HG02588 (cell line): ENCODE measurements around the gene CDK18.

ENCODE experiments used
- ATAC-seq: cut with Tn5 transposase; IDR thresholded peaks from one replicate; pipeline ENCODE4 v1.9.1; 2021; ENCODE audit warnings: mild to moderate bottlenecking, moderate library complexity; ENCODE audit not compliant: unreplicated experiment

The CDK18 gene

DNA sequence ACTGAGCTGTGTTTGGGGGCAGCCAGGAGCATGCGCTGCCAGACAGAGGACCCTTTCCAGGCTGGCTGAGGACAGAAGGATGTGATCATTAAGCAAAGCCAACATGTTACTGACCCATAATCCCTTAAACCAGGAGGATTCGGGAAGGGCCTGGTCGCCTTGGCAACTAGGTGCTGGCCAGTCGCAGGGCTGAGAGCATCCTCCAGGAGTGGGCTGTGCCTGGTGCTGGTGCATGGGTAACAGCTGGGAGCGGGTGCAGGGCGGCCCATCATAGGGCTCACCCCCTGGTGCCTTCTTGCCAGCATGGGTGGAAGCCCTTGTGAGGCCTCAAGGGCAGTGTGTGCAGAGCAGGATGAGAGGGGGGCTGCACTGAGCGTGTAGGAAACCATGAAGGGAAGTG lies 17.2 kb downstream of the CDK18 start:
- ATAC-seq = no peak

DNA sequence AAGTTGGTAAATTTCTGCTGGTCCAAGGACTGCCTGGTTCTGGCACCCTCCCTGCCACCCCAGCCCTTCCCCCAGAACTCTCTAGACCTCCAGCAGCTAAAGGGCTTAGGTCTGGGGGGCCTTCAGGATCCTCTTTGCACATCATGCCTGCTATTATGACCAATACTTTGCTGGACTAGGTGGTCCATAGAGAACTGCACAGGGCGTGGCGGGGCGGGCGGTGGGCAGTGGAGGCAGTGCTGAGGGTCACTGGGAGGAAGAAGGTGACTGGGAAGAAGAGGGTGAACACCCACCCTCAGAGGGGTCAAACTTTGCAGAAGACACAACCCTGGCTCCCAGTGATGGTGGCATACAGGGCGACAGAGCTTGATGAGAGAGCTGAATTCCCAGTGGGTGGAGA lies 18.2 kb downstream of the CDK18 start:
- no peak for ATAC-seq

DNA sequence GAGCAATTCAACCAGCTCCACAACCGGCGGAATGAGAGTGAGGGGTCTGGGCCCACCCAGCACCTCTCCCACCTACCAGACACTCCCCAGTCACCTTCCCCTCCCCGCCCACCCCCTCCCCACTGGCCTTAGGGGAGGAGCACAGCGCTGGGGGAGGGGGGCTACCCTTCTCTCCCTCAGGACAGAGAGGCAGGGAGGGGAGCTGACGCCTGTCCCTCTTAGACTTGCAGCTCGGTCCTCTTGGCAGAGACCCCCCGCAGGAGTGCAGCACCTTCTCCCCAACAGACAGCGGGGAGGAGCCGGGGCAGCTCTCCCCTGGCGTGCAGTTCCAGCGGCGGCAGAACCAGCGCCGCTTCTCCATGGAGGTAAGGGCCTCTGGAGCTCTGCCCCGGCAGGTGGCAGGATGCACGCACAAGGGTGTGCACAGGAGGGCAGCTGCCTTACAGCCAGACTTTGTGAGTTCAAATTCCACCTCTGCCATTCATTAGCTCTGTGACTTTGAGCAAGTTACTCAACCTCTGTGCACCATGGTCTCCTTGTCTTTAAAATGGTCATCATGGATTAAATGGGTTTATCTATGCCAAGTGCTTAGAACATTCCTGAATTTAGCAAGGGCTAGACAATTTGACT lies 18.9 kb downstream of the CDK18 start:
- ATAC-seq = no peak

DNA sequence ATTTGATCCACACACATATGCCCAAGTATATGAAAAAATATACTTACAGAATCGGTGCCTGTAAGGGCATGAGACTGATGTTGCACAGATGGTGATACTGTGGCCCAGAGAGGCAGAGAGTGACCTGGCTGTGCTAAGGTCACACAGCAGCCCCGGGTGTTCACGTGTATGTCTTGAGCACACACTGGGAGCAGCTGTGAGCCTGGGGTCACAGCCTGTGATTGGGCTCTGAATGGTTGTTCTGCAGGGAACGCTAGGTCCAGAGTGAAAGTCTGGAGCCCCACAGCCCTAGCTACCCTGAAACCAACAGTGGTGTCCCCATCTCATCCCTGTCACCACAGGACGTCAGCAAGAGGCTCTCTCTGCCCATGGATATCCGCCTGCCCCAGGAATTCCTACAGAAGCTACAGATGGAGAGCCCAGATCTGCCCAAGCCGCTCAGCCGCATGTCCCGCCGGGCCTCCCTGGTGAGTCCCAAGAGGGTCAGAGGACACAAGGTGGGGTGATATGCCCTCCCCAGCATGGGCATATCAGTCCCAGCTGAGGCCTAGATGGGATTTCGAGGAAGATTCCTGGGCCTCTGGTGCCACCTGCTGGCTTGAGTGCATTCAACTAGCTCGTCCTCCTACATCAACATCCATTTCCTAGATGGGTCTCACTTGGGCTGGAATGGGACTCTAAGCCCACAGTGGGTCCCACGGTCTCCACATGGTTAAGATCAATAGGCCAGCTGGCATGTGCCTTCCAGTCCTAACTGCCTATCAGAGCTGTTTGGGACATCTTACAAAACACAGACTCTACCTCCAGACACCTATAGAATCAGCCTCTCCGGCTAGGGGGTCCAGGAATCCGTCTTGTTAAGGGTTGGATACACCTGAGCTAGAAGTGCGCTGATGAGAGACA lies 19.7 kb downstream of the CDK18 start:
- ATAC-seq = no peak

DNA sequence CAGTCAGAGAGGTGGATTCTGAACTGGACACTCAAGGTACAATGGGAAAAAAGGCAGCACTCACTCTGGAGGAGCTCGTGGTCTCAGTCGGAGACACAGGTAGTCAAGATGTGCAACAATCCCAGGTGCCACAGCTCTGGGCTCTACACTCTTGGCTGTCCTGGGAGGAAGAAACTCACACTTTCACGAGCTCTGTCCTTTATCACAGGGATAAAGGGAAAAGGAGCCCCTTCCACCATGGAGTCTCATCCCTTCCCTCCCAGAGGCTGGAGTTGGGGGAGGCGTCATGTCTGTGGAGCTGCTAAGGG lies 20.3 kb downstream of the CDK18 start:
- no peak for ATAC-seq

DNA sequence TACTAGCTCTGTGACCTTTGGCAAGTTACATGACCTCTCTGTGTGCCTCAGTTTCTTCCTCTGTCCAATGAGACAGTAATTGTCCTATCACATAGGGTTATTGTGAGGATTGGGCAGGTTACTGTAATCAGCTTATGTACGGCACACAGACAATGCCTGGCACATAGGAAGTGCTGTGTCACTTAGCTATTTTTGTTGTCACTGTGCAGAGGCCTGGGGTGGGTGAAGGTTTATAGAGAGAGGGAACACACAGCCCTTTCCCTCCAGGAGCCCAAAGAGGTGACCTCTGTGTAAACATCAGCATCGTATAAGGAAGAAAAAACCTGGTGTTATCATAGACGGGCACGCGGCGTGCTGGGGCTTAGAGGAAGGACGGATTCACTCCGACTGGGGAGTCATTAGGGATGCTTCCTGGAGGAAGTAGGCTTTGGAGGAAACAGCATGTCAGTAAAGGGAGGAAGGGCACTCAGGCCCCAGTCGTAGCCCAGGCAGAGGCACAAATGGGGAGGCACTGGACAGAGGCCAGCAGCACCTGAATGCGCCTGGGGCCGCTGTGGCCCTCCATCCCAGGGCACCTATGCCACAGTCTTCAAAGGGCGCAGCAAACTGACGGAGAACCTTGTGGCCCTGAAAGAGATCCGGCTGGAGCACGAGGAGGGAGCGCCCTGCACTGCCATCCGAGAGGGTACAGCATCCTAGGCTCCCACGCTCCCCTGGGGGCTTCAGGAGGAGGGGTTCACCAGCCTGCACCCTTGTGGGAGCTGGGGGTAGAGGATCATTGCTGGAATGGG lies 21.2 kb downstream of the CDK18 start:
- ATAC-seq = no peak

DNA sequence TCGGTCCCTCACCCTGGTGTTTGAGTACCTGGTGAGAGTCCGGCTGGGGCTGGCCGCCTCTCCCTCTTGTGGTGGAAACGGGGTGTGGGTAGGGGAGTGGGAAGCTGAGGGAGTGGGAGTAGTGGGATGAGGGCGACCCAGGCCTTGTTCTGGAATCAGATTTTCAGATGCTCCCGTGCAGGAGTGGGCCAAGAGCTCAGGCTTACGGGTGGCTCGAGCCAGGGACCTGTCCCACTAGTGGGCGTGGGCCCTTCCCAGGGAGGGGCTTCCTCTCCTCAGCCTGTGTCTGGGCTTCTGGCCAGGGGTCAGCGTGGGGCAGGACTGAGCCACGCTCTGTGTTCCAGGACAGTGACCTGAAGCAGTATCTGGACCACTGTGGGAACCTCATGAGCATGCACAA lies 22.0 kb downstream of the CDK18 start:
- ATAC-seq = no peak

DNA sequence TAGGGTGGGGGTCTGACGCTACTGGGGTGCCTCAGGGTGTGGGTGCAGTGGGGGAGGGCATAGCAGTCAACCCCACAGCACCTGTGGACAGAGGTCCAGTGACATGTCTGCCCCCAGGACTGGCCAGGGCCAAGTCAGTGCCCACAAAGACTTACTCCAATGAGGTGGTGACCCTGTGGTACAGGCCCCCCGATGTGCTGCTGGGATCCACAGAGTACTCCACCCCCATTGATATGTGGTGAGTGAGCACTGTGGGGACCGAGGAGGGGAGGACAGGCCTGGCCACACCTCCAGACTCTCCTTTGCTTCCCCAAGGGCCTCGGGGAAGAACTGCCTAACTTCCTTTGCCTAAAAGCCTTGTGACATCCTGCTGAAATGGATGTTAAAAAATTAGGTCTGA lies 23.5 kb downstream of the CDK18 start:
- no peak for ATAC-seq

DNA sequence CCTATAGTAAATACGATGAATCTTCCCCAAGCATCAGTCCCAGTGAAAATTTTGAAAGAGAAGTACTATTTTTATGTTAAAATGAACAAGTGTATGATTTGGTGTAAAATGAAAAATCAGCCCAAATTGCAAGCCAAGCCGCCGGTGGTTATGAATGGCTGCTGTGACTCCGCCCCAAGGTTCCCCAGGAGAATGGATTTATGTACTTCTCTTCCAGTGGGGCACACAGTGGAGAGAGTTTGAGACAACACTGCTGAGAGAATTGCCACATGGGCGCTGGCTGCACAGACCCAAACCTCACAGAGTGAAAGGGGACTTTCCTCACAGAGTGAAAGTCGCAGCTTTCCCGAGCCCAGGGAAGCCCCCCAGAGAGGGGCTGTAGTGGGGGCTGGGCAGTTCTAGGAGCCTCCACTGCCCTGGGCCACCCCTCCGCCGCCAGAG lies 24.0 kb downstream of the CDK18 start:
- ATAC-seq = no peak

DNA sequence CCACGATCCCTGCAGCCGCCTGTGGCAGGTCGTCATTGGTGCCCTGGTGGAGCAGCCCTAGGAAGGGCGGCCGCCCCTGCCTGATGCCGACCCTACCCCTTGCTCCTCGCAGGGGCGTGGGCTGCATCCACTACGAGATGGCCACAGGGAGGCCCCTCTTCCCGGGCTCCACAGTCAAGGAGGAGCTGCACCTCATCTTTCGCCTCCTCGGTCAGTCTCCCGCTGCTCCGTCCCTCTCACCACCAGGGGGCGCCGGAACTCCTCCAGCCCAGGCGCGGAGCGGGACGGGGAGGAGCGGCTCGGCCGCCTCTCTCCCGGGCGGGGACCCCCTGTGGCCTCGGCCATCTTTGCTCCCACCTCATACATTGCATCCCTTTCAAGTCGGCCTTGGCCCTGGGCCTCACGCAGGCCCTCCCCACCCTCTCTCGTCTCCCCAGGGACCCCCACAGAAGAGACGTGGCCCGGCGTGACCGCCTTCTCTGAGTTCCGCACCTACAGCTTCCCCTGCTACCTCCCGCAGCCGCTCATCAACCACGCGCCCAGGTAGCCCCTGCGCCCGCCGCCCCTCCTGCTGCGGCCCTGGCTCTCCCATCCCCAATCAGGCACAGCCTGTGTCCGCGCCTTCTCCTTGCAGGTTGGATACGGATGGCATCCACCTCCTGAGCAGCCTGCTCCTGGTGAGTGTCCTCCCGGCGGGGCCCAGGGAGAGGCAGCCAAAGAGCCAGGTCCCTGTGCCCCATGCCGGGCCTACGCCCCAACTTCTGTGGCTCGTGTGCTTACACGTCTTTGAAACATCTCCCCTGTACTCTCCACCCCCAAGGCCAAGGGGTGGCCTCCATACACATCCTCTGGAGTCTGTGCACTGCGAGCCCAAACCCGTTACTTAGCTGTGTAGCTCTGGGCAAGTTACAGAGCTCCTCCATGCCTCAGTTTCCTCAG lies 24.7 kb downstream of the CDK18 start:
- ATAC-seq = no peak

DNA sequence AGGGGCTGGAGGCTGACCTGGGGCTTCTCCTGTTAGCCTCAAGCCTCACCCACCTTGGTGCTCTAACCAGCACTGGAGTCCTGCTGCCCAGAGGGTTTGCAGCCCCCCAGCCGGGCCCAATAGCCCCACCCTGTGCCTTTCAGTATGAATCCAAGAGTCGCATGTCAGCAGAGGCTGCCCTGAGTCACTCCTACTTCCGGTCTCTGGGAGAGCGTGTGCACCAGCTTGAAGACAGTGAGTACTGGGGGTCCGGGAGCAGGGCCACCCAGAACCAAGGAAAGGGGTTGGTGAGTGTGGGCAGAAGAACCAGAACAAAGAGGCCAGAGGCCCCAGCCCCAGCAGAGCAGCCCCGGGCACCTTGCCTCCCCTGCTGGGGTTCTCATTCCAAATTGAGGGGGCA lies 25.6 kb downstream of the CDK18 start:
- ATAC-seq = no peak

DNA sequence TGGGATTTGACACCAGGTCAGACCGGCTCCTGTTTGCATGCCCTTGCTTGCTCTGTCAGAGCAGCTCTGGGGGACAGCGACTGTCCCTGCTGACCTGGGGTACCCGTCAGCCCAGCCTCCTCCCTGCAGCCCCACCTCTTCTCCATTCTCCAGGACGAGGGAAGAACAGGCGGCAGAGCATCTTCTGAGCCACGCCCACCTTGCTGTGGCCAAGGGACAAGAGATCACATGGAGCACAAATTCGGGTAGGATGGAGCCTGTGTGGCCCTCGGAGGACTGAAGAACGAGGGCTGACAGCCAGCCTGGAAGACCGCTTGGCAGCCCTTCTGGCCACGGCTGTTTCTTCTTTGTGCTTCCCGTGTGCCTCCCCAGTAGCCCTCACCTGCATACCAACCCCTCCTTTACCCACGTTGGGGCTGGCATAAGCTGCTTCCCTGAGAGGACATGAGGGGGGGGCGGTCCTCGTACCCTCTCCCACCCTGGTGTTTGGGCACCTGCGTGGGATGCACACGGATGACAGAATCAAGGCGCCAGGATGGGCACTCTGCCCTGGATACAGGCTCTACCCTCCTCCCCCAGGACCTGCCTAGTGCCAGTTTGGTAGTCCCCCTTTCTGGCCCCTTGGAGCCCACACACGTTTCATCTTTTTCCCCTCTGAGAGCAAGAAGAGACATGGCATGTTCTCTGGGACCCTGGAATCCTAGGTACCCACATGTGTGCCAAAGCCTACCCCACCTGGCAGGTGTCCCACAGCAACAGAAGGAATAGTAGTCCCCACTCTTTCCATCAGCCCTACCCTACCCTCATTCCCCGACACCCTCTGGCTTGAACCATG lies 26.9 kb downstream of the CDK18 start:
- no peak for ATAC-seq

DNA sequence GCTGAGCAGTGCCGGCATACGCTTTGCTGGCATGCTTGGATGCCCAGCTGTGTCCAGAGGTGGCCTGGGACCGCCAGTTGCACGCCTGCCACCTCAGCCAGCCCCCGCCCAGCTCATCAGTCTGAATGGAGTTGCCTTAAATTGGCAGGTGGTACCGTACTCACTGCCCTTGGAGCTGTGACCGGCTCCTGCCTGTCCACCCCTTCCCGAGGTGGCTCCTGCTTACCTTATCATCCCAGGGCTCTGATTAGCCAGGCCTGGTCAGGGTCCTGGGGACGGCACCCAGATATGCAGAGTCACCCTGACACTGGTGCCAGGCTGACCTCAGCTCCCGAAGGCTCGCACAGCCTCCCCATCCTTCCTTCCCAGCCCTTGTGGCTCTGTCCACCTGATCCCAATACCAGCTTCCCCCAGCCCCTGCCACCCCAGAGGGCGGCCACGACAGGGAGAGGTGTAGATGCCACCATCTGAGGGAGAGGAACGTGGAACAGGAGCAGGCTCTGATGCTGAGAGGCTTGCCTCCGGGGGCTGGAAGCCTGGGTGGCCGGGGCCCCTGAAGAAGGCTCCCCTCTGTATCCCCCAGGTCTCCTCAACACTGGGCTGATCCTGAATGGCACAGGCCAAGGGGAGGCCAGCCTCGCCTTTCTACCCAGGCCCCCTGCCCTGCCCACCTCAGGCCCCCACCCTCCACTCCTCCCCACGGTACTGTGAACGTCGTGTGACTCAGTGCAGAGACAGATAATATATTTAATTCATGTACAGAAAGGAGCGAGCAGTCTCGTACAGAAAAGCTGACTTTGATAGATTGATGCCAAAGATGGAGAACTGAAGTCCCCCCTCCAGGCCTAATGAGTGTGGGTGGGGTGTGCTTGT lies 27.8 kb downstream of the CDK18 start:
- no peak for ATAC-seq

DNA sequence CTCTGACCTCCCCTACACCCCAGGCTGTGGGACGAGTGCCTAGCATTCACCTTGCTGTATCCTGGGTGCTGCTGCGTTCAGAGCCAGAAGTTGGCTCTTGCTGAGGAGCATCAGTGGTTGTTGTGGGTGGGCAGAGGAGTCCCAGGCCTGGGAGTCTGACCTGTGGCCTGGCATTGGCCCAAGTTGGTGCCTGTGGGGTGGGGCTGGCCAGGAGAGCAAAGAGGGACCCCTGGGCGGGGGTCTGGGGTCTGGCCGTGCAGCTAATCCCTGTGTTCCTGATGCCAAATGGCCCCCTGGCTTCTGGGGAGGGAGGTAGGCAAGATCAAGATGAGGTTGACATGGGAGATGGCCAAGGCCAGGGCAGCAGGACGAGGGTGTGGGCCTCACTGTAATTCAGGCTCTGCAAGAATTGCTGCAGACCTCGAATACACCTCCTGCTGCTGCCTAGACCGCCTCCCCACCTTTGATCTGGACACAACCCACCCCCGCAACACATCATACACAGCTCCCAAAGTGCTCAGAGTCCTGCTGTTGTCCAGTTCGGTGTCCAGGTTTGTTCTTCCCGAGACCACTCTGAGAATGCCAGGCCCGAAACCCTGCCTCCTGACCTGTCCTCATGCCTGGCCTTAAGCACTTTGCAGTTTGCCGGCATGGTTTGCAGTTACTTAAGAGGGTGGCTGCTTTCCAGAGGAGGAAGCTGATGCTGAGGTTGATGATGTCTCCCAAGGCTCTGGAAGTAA lies 28.7 kb downstream of the CDK18 start:
- ATAC-seq = no peak

DNA sequence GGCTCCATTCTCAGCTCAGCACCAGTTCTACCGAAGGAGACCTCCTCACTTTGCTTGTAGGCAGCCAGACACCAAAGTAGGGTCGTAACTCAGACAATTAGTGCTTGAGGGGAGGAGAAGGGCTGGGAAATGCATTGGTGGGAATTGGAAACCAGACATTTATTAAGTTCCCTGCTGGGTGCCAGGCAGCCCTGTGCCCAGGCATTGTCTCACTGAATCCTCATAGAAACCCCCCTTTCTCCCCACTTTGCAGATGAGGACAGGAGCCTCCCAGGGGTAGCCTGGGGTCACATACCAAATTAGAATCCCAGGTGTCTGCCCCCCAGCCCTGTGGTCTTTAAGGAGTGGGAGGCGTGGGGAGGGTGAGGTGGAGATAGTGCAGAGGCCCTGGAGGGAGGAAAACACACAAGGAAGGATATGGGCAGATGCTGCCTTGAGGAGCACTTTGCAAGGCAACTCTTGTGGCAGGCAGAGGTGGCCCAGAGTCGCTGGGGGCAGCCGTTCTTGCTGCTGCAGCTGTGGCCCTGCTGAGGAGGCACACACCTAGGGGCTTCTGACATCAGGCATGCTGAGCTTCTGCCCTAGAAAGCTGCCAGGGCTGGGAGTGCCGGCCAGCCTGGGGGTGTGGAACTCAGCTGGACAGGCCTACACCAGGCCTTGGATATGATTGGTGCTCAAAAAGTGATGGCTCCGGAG lies 29.4 kb downstream of the CDK18 start:
- ATAC-seq = no peak

DNA sequence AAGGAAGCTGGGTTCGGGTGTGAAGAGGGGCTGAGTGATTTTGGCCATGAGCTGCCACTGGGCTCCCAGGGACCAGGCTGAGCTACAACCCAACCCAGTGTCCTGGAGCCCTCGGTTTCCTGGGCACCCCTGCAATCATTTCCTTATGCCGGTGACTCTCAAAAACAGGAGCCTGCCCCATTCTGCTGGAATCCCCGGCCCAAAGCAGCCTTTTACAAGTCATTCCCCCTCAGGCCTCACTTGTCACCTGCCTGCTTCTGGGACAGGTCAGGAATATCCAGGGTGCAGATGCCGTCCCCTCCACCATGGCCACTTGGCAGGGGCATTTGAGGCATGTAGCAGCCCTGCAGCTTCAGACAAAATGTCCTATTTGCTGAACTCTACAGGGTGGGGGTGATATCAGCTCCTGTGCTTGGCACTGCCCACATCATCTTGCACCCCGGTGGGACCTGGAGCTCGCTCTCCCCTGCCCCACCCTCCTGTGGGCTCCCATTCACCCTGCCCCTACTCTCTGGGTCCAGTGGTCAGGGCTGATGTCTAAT lies 30.0 kb downstream of the CDK18 start:
- ATAC-seq = no peak

DNA sequence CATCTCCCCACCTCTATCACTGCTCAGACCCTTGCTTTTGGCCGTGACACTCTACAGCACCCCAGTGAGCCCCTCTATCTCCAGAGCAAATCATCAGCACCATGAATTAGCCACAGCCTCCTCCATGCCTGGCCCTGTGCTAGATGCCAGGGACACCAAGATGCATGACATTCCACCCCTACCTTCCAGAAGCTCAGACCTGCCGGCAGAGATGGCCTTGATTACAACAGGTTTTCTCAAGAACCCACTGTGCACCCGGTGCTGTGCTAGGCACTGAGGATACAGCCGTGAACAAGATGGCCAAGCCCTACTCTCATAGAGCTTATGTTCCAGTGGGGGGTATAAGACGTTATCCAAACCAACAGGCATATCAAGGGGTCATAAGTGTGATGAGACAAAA lies 30.6 kb downstream of the CDK18 start:
- ATAC-seq = no peak
